ENCODE measurements around the gene IDI2.
"Not testable (repeated sequence)": the region's sequence is repeated elsewhere in the genome, so short reads cannot be mapped to it uniquely, and the experiment has no call there.

- not testable (repeated sequence) for TF ChIP-seq CTCF (IDR thresholded peaks at IDR 0.05; ENCODE audit: borderline replicate concordance, extremely low read depth, low read length, poor library complexity, severe bottlenecking); EZH2 (IDR thresholded peaks at IDR 0.05; ENCODE audit: borderline replicate concordance, low read depth, low read length, severe bottlenecking)
Observed at GRCh38 chr10:1038769-1039168, 13.1 kb upstream of the IDI2 start.

All from DND-41 (cell line).